GM12878 (cell line): ENCODE results near the gene PPP1R9B. TPM values are rescaled to one million over a fixed set of nuclear protein-coding genes. Genes with fewer than 3 reads are reported as not detected.

ENCODE experiments used
- ATAC-seq: fragments of 200-7000 bp; cut with Tn5 transposase; 3 replicates; pipeline ENCODE4 v1.9.1; 2020; ENCODE audit warnings: mild to moderate bottlenecking, moderate library complexity
- BruUV-seq: library from RNA; stranded (reverse); fragments of 400-500 nt; replicated peaks from 2 replicates; lab custom pipeline; 2021; lab: Mats Ljungman, UMichigan
- CTCF ChIA-PET: fragments of 300-600 bp; sonication (Branson Sonifier 250); formaldehyde crosslinking; extraction: SDS; loops from one replicate; lab custom pipeline; 2021; ENCODE audit warnings: inconsistent platforms; lab: Yijun Ruan, JAX
- POLR2A ChIA-PET: fragments of 350-600 bp; formaldehyde crosslinking; extraction: SDS; loops from one replicate; lab custom pipeline; 2021; ENCODE audit warnings: inconsistent platforms; lab: Charles Lee
- RAD21 ChIA-PET: fragments of 300-600 bp; sonication (Branson Sonifier 250); formaldehyde crosslinking; loops from one replicate; lab custom pipeline; 2023; ENCODE audit warnings: antibody characterized with exemption; ENCODE audit not compliant: unreplicated experiment; lab: Charles Lee
- SMC1A ChIA-PET: fragments of 300-600 bp; sonication (Branson Sonifier 250); formaldehyde crosslinking; loops from one replicate; lab custom pipeline; 2023; ENCODE audit not compliant: unreplicated experiment, uncharacterized antibody; lab: Charles Lee
- DNase-seq: peaks from one replicate; pipeline ENCODE4 v3.0.0-alpha.2; 2011; ENCODE audit warnings: low read depth, low spot score
- FAIRE-seq: peaks from 3 replicates; lab custom pipeline; 2011; peaks lifted over from hg19 to GRCh38; lab: Jason Lieb, UNC
- H2AFZ ChIP-seq: 2 replicates; pipeline ENCODE4 v1.6.0; 2011; ENCODE audit warnings: low read depth, low read length, control low read depth; ENCODE audit not compliant: control insufficient read depth
- H3K27ac ChIP-seq: 2 replicates; pipeline ENCODE4 v1.5.1; 2011; ENCODE audit warnings: control low read depth; ENCODE audit not compliant: control insufficient read depth, insufficient read depth
- H3K27me3 ChIP-seq, 2 experiments: replicated peaks in 1 of 2; 2 replicates each; pipeline versions ENCODE4 v1.6.0 to v1.6.1; 2011; ENCODE audit warnings: low read length in 1 of 2; ENCODE audit not compliant: control insufficient read depth in 2 of 2, insufficient read depth in 2 of 2
- H3K36me3 ChIP-seq, 2 experiments: 2 replicates each; pipeline ENCODE4 v1.5.1; 2011; ENCODE audit warnings: low read length in 1 of 2; ENCODE audit not compliant: control insufficient read depth in 2 of 2, insufficient read depth in 2 of 2
- H3K4me1 ChIP-seq: 2 replicates; pipeline ENCODE4 v1.6.1; 2011; ENCODE audit warnings: mild to moderate bottlenecking, low read length, moderate library complexity, mixed read lengths; ENCODE audit not compliant: control insufficient read depth, insufficient read depth
- H3K4me2 ChIP-seq: 2 replicates; pipeline ENCODE4 v1.6.0; 2011; ENCODE audit warnings: control low read depth; ENCODE audit not compliant: control insufficient read depth, insufficient read depth
- H3K4me3 ChIP-seq: fragments of 200-600 bp; sonication (generic); 2 replicates; pipeline ENCODE4 v1.5.1; 2016
- H3K79me2 ChIP-seq: 2 replicates; pipeline ENCODE4 v1.6.0; 2011; ENCODE audit warnings: low read length; ENCODE audit not compliant: control insufficient read depth, insufficient read depth
- H3K9ac ChIP-seq: 2 replicates; pipeline ENCODE4 v1.8.0; 2011; ENCODE audit warnings: low read length, control low read depth, mixed read lengths; ENCODE audit not compliant: control insufficient read depth, insufficient read depth
- H3K9me3 ChIP-seq: replicated peaks from 3 replicates; pipeline ENCODE4 v1.5.1; 2011; ENCODE audit warnings: mild to moderate bottlenecking, low read length; ENCODE audit not compliant: control insufficient read depth, insufficient read depth
- H4K20me1 ChIP-seq: 2 replicates; pipeline ENCODE4 v1.6.0; 2011; ENCODE audit not compliant: control insufficient read depth, insufficient read depth
- BCL3 ChIP-seq: IDR thresholded peaks from 2 replicates; pipeline ENCODE4 v1.6.1; 2011; ENCODE audit warnings: borderline replicate concordance, low read depth, mild to moderate bottlenecking, moderate library complexity, low read length; ENCODE audit not compliant: insufficient read depth, poor library complexity, severe bottlenecking
- CBX3 ChIP-seq: fragments of 200-600 bp; sonication (generic); IDR thresholded peaks from 2 replicates; pipeline ENCODE4 v1.6.1; 2016; ENCODE audit warnings: low read depth, borderline replicate concordance
- E2F4 ChIP-seq: IDR thresholded peaks from 2 replicates; pipeline ENCODE4 v1.6.1; 2012; ENCODE audit warnings: low read depth, low read length, improper control_type of control experiment
- E4F1 ChIP-seq: fragments of 450-650 bp; IDR thresholded peaks from 2 replicates; pipeline ENCODE4 v1.6.1; 2018; ENCODE audit warnings: borderline replicate concordance, mild to moderate bottlenecking; ENCODE audit not compliant: partially characterized antibody
- KDM1A ChIP-seq: fragments of 200-600 bp; sonication (generic); IDR thresholded peaks from 2 replicates; pipeline ENCODE4 v1.6.1; 2016; ENCODE audit warnings: borderline replicate concordance
- MXI1 ChIP-seq: fragments of 150-350 bp; IDR thresholded peaks from 2 replicates; pipeline ENCODE4 v1.6.1; 2011; ENCODE audit warnings: low read depth, mild to moderate bottlenecking, inconsistent platforms, low read length, improper control_type of control experiment
- POLR2AphosphoS5 ChIP-seq: IDR thresholded peaks from 2 replicates; pipeline ENCODE4 v1.6.1; 2011; ENCODE audit warnings: mild to moderate bottlenecking, low read length, inconsistent platforms
- YY1 ChIP-seq: IDR thresholded peaks from 2 replicates; pipeline ENCODE4 v1.6.1; 2011; ENCODE audit warnings: low read depth, mild to moderate bottlenecking, low read length
- ZBED1 ChIP-seq: IDR thresholded peaks from 2 replicates; pipeline ENCODE4 v1.6.1; 2016; ENCODE audit warnings: borderline replicate concordance
- WGBS: methylation state at CpG from one replicate; pipeline ENCODE4 v1.1.6; 2016; ENCODE audit warnings: low lambda C conversion rate; ENCODE audit not compliant: insufficient replicate concordance, insufficient coverage; ENCODE audit errors: missing lambda C conversion rate; 5-methylcytosine and 5-hydroxymethylcytosine counted together
- in situ Hi-C: fragments of 300-500 bp; cut with MboI; formaldehyde crosslinking; loops from 9 replicates; pipeline ENCODE4 v1.14.3; 2018; ENCODE audit warnings: mixed read lengths
- intact Hi-C: fragments of 100-400 bp; cut with micrococcal nuclease; formaldehyde crosslinking; loops from one replicate; pipeline ENCODE4 v1.14.2; 2022; ENCODE audit not compliant: unreplicated experiment
- polyA plus RNA-seq, 11 experiments: library from polyadenylated mRNA; depleted of rRNA in 4 of 11; unstranded in 6 of 11; stranded (reverse) in 5 of 11; fragments of >200 nt; fragmentation: Nextera tagmentation in 4 of 11; fragmentation: Illumina TruSeq in 1 of 11; extraction: Ambion mirVana in 4 of 11; extraction: Trizol in 1 of 11; gene quantifications; 1 replicate in 1 of 11; 2 replicates in 10 of 11; pipeline versions ENCODE4 v1.2.1 to v1.2.3, GENCODE V29; 2011 to 2016; ENCODE audit warnings: inconsistent platforms in 2 of 11, missing spikeins in 2 of 11, low read depth in 1 of 11
- total RNA-seq, 4 experiments: library from RNA; depleted of rRNA in 3 of 4; stranded (reverse); fragments of >200 nt in 3 of 4; fragmentation: Illumina TruSeq in 1 of 4; extraction: Trizol in 1 of 4; gene quantifications; 2 replicates each; pipeline versions ENCODE4 v1.2.1 to v1.2.3, GENCODE V29; 2013 to 2021

PPP1R9B gene
- total and polyA plus RNA-seq, 10 of the 15 experiments (the other 5 are each of a cell fraction or from before 2014, with no cell fraction given): 0.20 to 107 (median 37.5) TPM

GRCh38 chr17:50167371-50167770 lies 16.9 kb upstream of the PPP1R9B start:
- no peak for DNase-seq
- POLR2A ChIA-PET: interaction anchor here (1.8 kb wide), 1 partner anchor 29 kb away, joined by 6 read pairs; no protein-coding TSS in a partner anchor
- CTCF ChIA-PET: interaction anchor here (1.8 to 17.0 kb wide), 3 partner anchors 11 to 26 kb away, joined by 3 to 514 read pairs (median 53); no protein-coding TSS in a partner anchor
- Histone ChIP-seq H4K20me1 (no peaks in the 10 kb centered on the region), H3K27ac (no peak overlapping the region), H3K79me2 (no peaks in the 10 kb centered on the region), H3K36me3 (no peaks in the 10 kb centered on the region), H3K9ac (no peak overlapping the region), H3K4me3 (no peak overlapping the region), H3K4me1 (peaks cover 30% of the 10 kb centered on the region), H3K9me3 (no peaks in the 10 kb centered on the region), H3K4me2 (no peak overlapping the region), H2AFZ (no peak overlapping the region), H3K27me3 (no peaks in the 10 kb centered on the region)
- no peak for ATAC-seq
- intact Hi-C loops (no loop called here), in situ Hi-C loops (no loop called here)
- FAIRE-seq: no peak
- RAD21 ChIA-PET: interaction anchor here (0.9 to 3.7 kb wide), 3 partner anchors 30 to 130 kb away, joined by 4 to 51 read pairs (median 24); partner anchors contain the start of gene COL1A1
- 47% methylated on average over 19 of the region's 19 CpGs for WGBS
- SMC1A ChIA-PET: interaction anchor here (2.9 kb wide), 1 partner anchor 30 kb away, joined by 22 read pairs; no protein-coding TSS in a partner anchor
- TF ChIP-seq ZBED1 (no peak), E2F4 (no peak), CBX3 (no peak), YY1 (no peak), E4F1 (no peak), MXI1 (no peak), POLR2AphosphoS5 (no peak), BCL3 (no peak), KDM1A (no peak)
- no TSS peak for BruUV-seq
